Measurements from ENCODE around the gene ZNF830.
"Not testable (repeated sequence)": the region's sequence is repeated elsewhere in the genome, so short reads cannot be mapped to it uniquely, and the experiment has no call there.

Gene ZNF830

DNA sequence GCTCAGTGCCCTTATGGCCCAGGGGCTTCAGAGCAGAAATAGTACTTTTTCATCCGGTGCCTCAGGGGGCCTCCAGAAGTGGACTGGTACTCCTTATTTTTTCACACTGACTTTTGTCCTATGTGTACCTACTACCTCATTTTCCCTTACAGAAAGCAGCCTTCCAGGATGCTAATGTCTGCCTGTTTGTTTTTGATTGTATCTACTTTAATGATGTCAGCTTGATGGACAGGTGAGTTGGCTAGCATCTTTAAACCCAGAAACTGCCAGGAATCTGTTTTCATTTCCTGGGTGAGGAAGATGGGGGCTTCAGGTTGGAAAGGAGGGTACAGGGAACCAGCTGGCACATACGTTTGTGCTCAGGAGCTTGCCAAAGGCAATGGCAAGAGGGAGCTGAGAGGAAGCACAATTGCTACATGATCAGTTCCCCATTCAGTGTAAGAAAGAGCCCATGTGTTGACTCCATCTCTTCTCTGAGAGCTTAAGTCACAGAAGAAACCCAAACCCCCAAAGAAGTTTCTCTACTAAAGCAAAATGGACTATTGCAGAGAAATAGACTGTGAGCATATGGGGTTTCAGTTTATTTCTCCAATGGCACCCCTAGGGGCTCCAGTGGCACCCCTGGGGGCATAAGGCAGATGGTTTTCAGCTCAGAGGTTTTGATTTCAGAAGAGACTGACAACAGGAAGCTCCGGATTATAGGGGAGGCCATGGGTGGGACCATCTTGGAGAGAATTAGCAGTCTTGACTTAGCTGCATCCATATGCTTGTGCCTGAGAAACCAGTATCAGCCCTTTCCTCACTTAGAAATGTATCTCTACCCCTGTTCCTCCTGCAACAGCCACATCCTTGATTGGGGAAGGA, 35.3 kb downstream of the ZNF830 start:
- Histone ChIP-seq H3K9ac (ENCODE audit: low read length) (no peak overlapping the region), H3K36me3 (ENCODE audit: control insufficient read depth, low read depth, low read length) (peaks cover 97% of the 10 kb centered on the region), H3K27me3 (ENCODE audit: control insufficient read depth, insufficient read depth, low read length) (no peaks in the 10 kb centered on the region), H3K4me1 (ENCODE audit: control insufficient read depth, low read depth, low read length) (no peaks in the 10 kb centered on the region), H3K9me3 (ENCODE audit: control insufficient read depth, low read depth, low read length) (no peaks in the 10 kb centered on the region), H3K27ac (ENCODE audit: low read length) (no peak overlapping the region), H3K4me3 (ENCODE audit: low read length) (no peak overlapping the region)

DNA sequence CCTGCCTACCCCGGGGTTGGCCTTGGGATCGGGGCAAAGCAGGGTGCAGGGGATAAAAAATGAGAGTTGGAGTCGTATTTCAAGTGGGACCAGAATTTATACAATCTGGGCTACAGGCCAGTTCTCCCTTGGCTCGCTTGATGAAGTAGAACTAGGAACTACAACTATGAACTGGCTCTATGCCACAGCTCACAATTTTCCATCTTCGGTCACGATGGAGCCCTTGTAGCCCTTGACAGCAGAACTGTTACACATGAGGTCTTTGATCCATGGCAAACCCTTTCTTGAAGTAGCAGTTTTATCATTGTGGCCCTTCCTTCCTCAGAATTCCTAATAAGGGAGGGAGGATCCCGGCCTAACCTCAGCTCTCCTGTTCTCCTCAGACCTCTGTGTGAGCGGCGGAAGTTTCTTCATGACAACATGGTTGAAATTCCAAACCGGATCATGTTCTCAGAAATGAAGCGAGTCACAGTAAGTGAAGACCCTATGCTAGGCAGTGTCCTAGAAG, 36.1 kb downstream of the ZNF830 start:
- no peak overlapping the region for H3K27ac ChIP-seq (ENCODE audit: low read length)
- H3K36me3 ChIP-seq (ENCODE audit: control insufficient read depth, low read depth, low read length) = peaks cover 97% of the 10 kb centered on the region
- no peak overlapping the region for H3K9ac ChIP-seq (ENCODE audit: low read length)
- no peaks in the 10 kb centered on the region for H3K27me3 ChIP-seq (ENCODE audit: control insufficient read depth, insufficient read depth, low read length)
- no peaks in the 10 kb centered on the region for H3K9me3 ChIP-seq (ENCODE audit: control insufficient read depth, low read depth, low read length)
- H3K4me1 ChIP-seq (ENCODE audit: control insufficient read depth, low read depth, low read length) = no peaks in the 10 kb centered on the region
- H3K4me3 ChIP-seq (ENCODE audit: low read length) = no peak overlapping the region

DNA sequence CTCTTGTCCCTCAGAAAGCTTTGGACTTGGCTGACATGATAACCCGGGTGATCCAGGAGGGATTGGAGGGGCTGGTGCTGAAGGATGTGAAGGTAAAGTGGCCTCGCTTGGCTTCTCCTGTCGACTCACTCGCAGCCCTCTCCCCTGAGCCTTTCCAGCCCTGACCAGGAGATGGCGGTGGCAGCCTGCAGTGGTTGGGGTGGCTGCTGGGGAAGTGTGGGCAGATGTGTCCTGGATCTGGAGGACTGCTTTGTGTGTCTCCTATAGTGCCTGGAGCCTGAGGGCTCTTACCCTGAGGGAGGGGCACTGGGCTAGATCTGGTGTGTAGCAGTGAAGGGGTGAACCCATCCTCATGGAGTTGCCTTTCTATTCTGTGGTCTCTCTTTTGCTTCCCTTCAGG, 36.9 kb downstream of the ZNF830 start:
- H3K9me3 ChIP-seq (ENCODE audit: control insufficient read depth, low read depth, low read length) = no peaks in the 10 kb centered on the region
- H3K4me1 ChIP-seq (ENCODE audit: control insufficient read depth, low read depth, low read length) = no peaks in the 10 kb centered on the region
- H3K27ac ChIP-seq (ENCODE audit: low read length) = no peak overlapping the region
- H3K27me3 ChIP-seq (ENCODE audit: control insufficient read depth, insufficient read depth, low read length) = no peaks in the 10 kb centered on the region
- H3K4me3 ChIP-seq (ENCODE audit: low read length) = no peak overlapping the region
- peaks cover 97% of the 10 kb centered on the region for H3K36me3 ChIP-seq (ENCODE audit: control insufficient read depth, low read depth, low read length)
- no peak overlapping the region for H3K9ac ChIP-seq (ENCODE audit: low read length)

DNA sequence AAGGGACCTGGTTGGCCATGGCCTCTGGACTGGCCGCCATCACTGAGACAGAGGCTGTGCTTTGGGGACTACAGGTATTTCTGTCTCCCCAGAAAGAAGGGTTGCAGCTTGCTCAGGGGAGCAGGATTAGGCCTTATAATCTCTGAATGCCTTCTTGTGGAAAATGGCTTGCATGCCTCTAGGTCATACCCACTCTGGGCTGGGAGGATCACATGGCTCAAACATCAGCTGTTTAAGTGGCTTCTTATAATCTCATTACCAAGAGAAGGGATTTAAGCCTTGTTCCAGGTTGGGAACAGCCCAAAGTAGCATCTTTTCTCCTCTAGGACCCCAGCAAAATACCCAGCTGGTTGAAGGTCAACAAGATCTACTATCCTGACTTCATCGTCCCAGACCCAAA, 38.1 kb downstream of the ZNF830 start:
- Histone ChIP-seq H3K9ac (ENCODE audit: low read length) (no peak overlapping the region), H3K36me3 (ENCODE audit: control insufficient read depth, low read depth, low read length) (peaks cover 95% of the 10 kb centered on the region), H3K9me3 (ENCODE audit: control insufficient read depth, low read depth, low read length) (no peaks in the 10 kb centered on the region), H3K27me3 (ENCODE audit: control insufficient read depth, insufficient read depth, low read length) (no peaks in the 10 kb centered on the region), H3K4me3 (ENCODE audit: low read length) (no peak overlapping the region), H3K27ac (ENCODE audit: low read length) (no peak overlapping the region), H3K4me1 (ENCODE audit: control insufficient read depth, low read depth, low read length) (no peaks in the 10 kb centered on the region)

DNA sequence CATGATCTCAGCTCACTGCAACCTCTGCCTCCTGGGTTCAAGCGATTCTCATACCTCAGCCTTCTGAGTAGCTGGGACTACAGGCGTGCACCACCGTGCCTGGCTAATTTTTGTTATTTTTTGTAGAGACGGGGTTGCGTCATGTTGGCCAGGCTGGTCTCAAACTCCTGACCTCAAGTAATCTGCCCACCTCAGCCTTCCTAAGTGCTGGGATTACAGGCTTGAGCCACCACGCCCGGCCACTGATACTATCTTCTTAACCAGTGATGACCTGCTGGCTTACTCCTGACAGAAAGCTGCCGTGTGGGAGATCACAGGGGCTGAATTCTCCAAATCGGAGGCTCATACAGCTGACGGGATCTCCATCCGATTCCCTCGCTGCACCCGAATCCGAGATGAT, 39.6 kb downstream of the ZNF830 start:
- not testable (repeated sequence) for H3K4me3 ChIP-seq (ENCODE audit: low read length); H3K9ac ChIP-seq (ENCODE audit: low read length); H3K9me3 ChIP-seq (ENCODE audit: control insufficient read depth, low read depth, low read length); H3K27me3 ChIP-seq (ENCODE audit: control insufficient read depth, insufficient read depth, low read length); H3K27ac ChIP-seq (ENCODE audit: low read length); H3K4me1 ChIP-seq (ENCODE audit: control insufficient read depth, low read depth, low read length)
- H3K36me3 ChIP-seq (ENCODE audit: control insufficient read depth, low read depth, low read length) = peaks cover 94% of the 10 kb centered on the region

DNA sequence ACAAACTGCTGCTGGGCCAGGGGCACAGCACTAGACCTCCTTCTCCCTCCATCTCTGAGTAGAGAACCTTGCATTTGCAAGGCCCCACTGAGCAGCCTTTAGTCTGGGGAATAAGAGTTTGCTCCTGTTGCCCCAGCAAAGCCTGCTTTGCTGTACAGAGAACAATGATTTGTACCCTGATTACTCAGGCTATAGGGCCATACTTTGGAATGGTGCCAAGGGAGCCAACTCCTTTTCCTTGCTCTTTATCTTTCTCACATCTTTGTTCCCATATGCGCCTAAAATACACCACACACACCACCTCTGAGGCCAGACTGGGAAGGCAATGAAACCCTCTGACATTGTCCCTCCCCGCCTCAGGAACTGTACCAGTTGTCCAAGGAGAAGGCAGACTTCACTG, 40.2 kb downstream of the ZNF830 start:
- Histone ChIP-seq H3K27ac (ENCODE audit: low read length) (no peak overlapping the region), H3K36me3 (ENCODE audit: control insufficient read depth, low read depth, low read length) (peaks cover 94% of the 10 kb centered on the region), H3K9me3 (ENCODE audit: control insufficient read depth, low read depth, low read length) (no peaks in the 10 kb centered on the region), H3K9ac (ENCODE audit: low read length) (no peak overlapping the region), H3K4me3 (ENCODE audit: low read length) (no peak overlapping the region), H3K4me1 (ENCODE audit: control insufficient read depth, low read depth, low read length) (no peaks in the 10 kb centered on the region), H3K27me3 (ENCODE audit: control insufficient read depth, insufficient read depth, low read length) (no peaks in the 10 kb centered on the region)

DNA sequence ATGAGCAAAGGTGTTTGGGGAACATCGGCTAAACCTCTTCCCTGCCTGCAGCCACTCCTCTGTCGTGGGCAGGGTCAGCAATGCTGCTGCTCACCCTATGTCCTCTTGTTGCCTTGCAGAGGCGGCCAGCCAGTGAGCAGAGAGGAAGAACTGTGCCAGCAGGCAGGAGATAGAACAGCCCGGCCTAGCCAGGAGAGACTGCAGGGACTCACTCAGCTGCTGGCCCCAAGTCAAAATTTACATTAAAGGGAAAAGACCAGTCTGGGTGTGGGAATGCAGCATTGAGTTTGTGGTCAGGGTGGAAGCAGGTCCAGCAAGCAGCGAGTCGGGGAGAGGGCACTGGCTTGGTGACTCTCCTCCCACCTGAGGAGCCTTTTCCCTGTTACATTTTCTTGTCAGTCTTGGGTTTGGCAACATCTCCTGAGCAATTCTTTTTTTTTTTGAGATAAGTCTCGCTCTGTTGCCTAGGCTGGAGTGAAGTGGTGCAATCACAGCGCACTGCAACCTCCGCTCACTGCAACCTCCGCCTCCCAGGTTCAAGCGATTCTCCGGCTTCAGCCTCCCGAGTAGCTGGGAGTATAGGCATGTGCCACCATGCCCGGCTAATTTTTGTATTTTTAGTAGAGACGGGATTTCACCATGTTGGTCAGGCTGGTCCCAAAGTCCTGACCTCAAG, 41.7 kb downstream of the ZNF830 start:
- no peak overlapping the region for H3K9ac ChIP-seq (ENCODE audit: low read length)
- no peaks in the 10 kb centered on the region for H3K27me3 ChIP-seq (ENCODE audit: control insufficient read depth, insufficient read depth, low read length)
- no peaks in the 10 kb centered on the region for H3K4me1 ChIP-seq (ENCODE audit: control insufficient read depth, low read depth, low read length)
- H3K36me3 ChIP-seq (ENCODE audit: control insufficient read depth, low read depth, low read length) = peaks cover 91% of the 10 kb centered on the region
- no peaks in the 10 kb centered on the region for H3K9me3 ChIP-seq (ENCODE audit: control insufficient read depth, low read depth, low read length)
- no peak overlapping the region for H3K4me3 ChIP-seq (ENCODE audit: low read length)
- H3K27ac ChIP-seq (ENCODE audit: low read length) = no peak overlapping the region

DNA sequence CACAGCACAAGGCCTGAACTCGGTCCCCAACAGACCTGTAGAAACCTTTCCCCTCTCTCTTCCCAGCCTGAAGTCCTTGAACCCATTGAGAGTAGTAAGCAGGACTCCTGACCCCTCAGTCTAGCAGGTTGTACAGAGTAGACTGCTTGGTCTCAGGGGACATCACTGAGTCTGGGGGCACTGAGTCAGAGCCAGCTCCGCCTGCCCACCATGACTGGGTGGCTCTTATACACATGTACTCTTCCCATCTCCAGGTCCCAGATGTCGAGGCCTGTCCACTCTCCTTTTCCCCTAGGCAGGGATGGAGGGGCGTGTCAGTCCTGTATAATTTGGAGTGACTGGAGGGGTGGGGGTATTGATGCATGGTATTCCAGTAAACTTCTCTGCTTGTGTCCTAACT, 42.4 kb downstream of the ZNF830 start:
- H3K36me3 ChIP-seq (ENCODE audit: control insufficient read depth, low read depth, low read length) = peaks cover 87% of the 10 kb centered on the region
- no peak overlapping the region for H3K27ac ChIP-seq (ENCODE audit: low read length)
- no peaks in the 10 kb centered on the region for H3K9me3 ChIP-seq (ENCODE audit: control insufficient read depth, low read depth, low read length)
- no peaks in the 10 kb centered on the region for H3K4me1 ChIP-seq (ENCODE audit: control insufficient read depth, low read depth, low read length)
- no peak overlapping the region for H3K9ac ChIP-seq (ENCODE audit: low read length)
- no peaks in the 10 kb centered on the region for H3K27me3 ChIP-seq (ENCODE audit: control insufficient read depth, insufficient read depth, low read length)
- no peak overlapping the region for H3K4me3 ChIP-seq (ENCODE audit: low read length)

DNA sequence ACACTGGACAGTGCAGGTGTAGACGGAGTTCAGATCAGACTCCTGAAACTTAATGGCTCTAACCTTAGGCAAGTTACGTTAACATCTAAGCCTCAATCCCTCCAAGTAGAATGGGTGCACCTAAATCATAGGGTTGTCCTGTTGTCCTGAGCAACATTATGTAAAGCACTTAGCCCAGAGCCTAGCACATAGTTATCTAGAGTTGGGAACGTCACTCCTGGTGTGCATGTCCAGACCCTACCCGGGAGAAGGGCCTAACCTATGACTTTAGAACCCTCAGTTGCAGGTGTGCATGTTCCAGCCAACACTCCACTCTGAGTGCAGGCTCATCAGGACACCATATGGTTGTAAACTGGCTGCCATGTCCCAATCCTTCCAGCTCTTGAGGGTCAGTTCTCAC, 45.0 kb downstream of the ZNF830 start:
- H3K9me3 ChIP-seq (ENCODE audit: control insufficient read depth, low read depth, low read length) = no peaks in the 10 kb centered on the region
- H3K36me3 ChIP-seq (ENCODE audit: control insufficient read depth, low read depth, low read length) = peaks cover 74% of the 10 kb centered on the region
- no peak overlapping the region for H3K9ac ChIP-seq (ENCODE audit: low read length)
- H3K4me1 ChIP-seq (ENCODE audit: control insufficient read depth, low read depth, low read length) = no peaks in the 10 kb centered on the region
- H3K27me3 ChIP-seq (ENCODE audit: control insufficient read depth, insufficient read depth, low read length) = no peaks in the 10 kb centered on the region
- H3K4me3 ChIP-seq (ENCODE audit: low read length) = no peak overlapping the region
- H3K27ac ChIP-seq (ENCODE audit: low read length) = no peak overlapping the region

DNA sequence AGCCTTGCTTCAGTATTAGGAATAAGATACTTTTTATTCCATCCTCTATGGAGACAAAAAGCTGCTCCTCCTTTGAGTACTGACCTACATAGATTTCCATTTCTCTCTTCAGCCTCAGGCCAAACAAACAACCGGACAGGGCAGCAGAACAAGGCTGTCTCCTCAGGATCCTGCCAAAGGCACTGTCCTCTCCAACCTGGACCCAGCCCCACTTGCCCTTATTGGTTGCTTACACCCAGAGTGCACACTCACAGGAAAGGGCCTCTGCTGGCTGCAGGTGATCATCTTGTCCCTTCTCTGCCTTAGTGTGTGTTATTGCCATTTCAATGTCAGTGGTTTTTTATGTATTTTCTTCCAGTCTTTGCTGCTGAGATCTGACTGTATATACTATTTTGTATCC, 45.6 kb downstream of the ZNF830 start:
- H3K27ac ChIP-seq (ENCODE audit: low read length) = no peak overlapping the region
- peaks cover 68% of the 10 kb centered on the region for H3K36me3 ChIP-seq (ENCODE audit: control insufficient read depth, low read depth, low read length)
- H3K4me1 ChIP-seq (ENCODE audit: control insufficient read depth, low read depth, low read length) = no peaks in the 10 kb centered on the region

DNA sequence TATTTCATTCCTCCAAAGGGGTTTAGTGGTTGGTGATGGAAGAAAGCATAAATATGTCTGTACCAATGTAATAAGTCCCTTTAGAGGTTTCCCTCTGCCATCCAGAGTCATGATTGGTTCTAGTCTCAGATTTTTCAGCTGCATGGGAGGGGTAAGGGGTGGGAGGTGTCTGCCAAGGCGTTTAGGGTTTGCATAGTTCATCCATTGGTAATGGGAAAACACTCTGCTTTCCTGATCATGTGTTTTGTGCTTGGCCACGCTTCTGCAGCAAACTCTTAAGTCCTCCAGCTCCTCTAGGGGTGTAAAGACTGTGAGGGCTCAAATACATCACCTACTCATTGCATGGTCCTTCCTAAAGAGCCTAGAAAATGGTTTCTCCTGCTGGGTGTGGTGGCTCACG, 48.8 kb downstream of the ZNF830 start:
- H3K4me1 ChIP-seq (ENCODE audit: control insufficient read depth, low read depth, low read length) = no peaks in the 10 kb centered on the region
- peaks cover 42% of the 10 kb centered on the region for H3K36me3 ChIP-seq (ENCODE audit: control insufficient read depth, low read depth, low read length)
- H3K9me3 ChIP-seq (ENCODE audit: control insufficient read depth, low read depth, low read length) = no peaks in the 10 kb centered on the region

More for the DNA sequence above, 45.6 kb downstream of the ZNF830 start:
- no peaks in the 10 kb centered on the region for H3K27me3 ChIP-seq (ENCODE audit: control insufficient read depth, insufficient read depth, low read length)
- H3K4me3 ChIP-seq (ENCODE audit: low read length) = no peak overlapping the region
- no peak overlapping the region for H3K9ac ChIP-seq (ENCODE audit: low read length)
- H3K9me3 ChIP-seq (ENCODE audit: control insufficient read depth, low read depth, low read length) = no peaks in the 10 kb centered on the region

More for the DNA sequence above, 48.8 kb downstream of the ZNF830 start:
- H3K4me3 ChIP-seq (ENCODE audit: low read length) = no peak overlapping the region
- no peak overlapping the region for H3K9ac ChIP-seq (ENCODE audit: low read length)
- no peaks in the 10 kb centered on the region for H3K27me3 ChIP-seq (ENCODE audit: control insufficient read depth, insufficient read depth, low read length)
- no peak overlapping the region for H3K27ac ChIP-seq (ENCODE audit: low read length)
